ENCODE results near the gene NOM1.

Gene NOM1

GRCh38 chr7:157005456-157006204, 56.1 kb downstream of the NOM1 start:
- no peak for DNase-seq (ENCODE audit: low read depth in 2 of 2)

GRCh38 chr7:157006205-157006747, 56.8 kb downstream of the NOM1 start:
- no peak for DNase-seq (ENCODE audit: low read depth in 2 of 2)

- no peak for DNase-seq (ENCODE audit: low read depth in 2 of 2)
Measured at GRCh38 chr7:157006829-157007469, 57.4 kb downstream of the NOM1 start.

- DNase-seq (ENCODE audit: low read depth in 2 of 2) = no peak
Measured at GRCh38 chr7:157007470-157008066, 58.1 kb downstream of the NOM1 start.

GRCh38 chr7:157008206-157009169, 59.0 kb downstream of the NOM1 start:
- DNase-seq (ENCODE audit: low read depth in 2 of 2) = no peak

- no peak for DNase-seq (ENCODE audit: low read depth in 2 of 2)
Measured at GRCh38 chr7:157009170-157009777, 59.8 kb downstream of the NOM1 start.

- DNase-seq (ENCODE audit: low read depth in 2 of 2) = no peak
Measured at GRCh38 chr7:157009778-157010587, 60.5 kb downstream of the NOM1 start.

GRCh38 chr7:157010588-157011332, 61.2 kb downstream of the NOM1 start, which contains the start of gene MNX1:
TSS of gene MNX1 (minus strand) at chr7:157010663. CDS start at chr7:157010350, 313 bp downstream.
- no peak for DNase-seq (ENCODE audit: low read depth in 2 of 2)

GRCh38 chr7:157011333-157012112, 62.0 kb downstream of the NOM1 start:
- DNase-seq (ENCODE audit: low read depth in 2 of 2) = no peak

- DNase-seq (ENCODE audit: low read depth in 2 of 2) = no peak
Measured at GRCh38 chr7:157012113-157012547, 62.6 kb downstream of the NOM1 start.

GRCh38 chr7:157013101-157013500, 63.6 kb downstream of the NOM1 start:
- no peak for DNase-seq (ENCODE audit: low read depth in 2 of 2)

GRCh38 chr7:157013602-157014549, 64.4 kb downstream of the NOM1 start:
- DNase-seq (ENCODE audit: low read depth in 2 of 2) = no peak

- DNase-seq (ENCODE audit: low read depth in 2 of 2) = no peak
Measured at GRCh38 chr7:157014635-157015555, 65.4 kb downstream of the NOM1 start.

- no peak for DNase-seq (ENCODE audit: low read depth in 2 of 2)
Measured at GRCh38 chr7:157016024-157016351, 66.5 kb downstream of the NOM1 start.

- no peak for DNase-seq (ENCODE audit: low read depth in 2 of 2)
Measured at GRCh38 chr7:157016352-157017041, 67.0 kb downstream of the NOM1 start.

- no peak for DNase-seq (ENCODE audit: low read depth in 2 of 2)
Measured at GRCh38 chr7:157017149-157017548, 67.6 kb downstream of the NOM1 start.

Data from fibroblast of skin of left quadriceps (primary cell).